Stimulated activated naive CD8-positive, alpha-beta T cell treated with anti-CD3 and anti-CD28 coated beads, Interleukin-15, amount 100 ng/mL, for 72 hours (primary cell): Measurements from ENCODE around the gene FXYD5.
A peak's percentile ranks its signal among the peaks of the same experiment; 100 is the strongest.
"Not testable (repeated sequence)": the region's sequence is repeated elsewhere in the genome, so short reads cannot be mapped to it uniquely, and the experiment has no call there.

ENCODE experiments used
- ATAC-seq: fragments of 150-1000 bp; cut with Tn5 transposase; 2 replicates; pipeline ENCODE4 v1.10.0; 2021; ENCODE audit warnings: mild to moderate bottlenecking, moderate library complexity
- DNase-seq, 2 donors: peaks; one replicate each; pipeline ENCODE4 v3.0.0; 2021 to 2022
- H3K27ac Mint-ChIP-seq, 2 donors: one replicate each; pipeline ENCODE4 v1.8.0; 2022; ENCODE audit warnings: mild to moderate bottlenecking in 2 of 2, mixed read lengths in 2 of 2, moderate library complexity in 2 of 2
- H3K27me3 Mint-ChIP-seq: one replicate; pipeline ENCODE4 v1.8.0; 2022; ENCODE audit warnings: mixed read lengths
- H3K4me1 Mint-ChIP-seq: one replicate; pipeline ENCODE4 v1.8.0; 2022; ENCODE audit warnings: mild to moderate bottlenecking, mixed read lengths
- H3K4me3 Mint-ChIP-seq, 2 donors: one replicate each; pipeline ENCODE4 v1.8.0; 2022; ENCODE audit warnings: mild to moderate bottlenecking in 2 of 2, mixed read lengths in 2 of 2, moderate library complexity in 1 of 2
- H3K9me3 Mint-ChIP-seq, 2 donors: one replicate each; pipeline ENCODE4 v1.8.0; 2022; ENCODE audit warnings: mixed read lengths in 2 of 2

Gene FXYD5

DNA sequence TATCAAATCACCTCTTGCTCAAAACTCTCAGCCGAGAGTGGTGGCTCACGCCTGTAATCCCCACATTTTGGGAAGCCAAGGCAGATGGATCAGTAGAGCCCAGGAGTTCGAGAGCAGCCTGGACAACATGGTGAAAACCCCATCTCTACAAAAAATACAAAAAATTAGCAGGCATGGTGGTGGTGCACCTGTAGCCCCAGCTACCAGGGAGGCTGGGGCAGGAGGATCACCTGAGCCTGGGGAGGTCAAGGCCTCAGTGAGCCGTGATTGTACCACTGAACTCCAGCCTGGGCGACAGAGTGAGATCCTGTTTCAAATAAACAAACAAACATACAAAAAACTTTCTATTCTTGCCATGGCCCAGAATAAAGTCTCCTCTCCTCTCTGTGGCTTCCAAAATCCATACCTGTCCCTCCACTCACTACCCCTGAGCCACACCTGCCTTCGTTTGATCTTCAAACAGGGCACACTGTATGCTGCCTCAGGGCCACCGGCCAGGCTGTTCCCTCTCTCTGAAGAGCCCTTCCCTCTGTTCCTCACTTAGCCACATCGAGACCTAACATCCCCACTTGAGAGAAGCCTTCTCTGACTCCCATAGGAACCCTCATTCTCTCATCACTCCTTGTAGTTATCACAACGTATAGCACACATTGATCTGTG, 26.0 kb upstream of the FXYD5 start:
- Mint-ChIP-seq H3K27ac (no peak overlapping the region), H3K4me1 (peaks cover 17% of the 10 kb centered on the region), H3K9me3 (peaks cover 5 to 15% of the 10 kb centered on the region in 2 donors), H3K27me3 (no peaks in the 10 kb centered on the region), H3K4me3 (no peak overlapping the region)
- DNase-seq, result no peak
- no peak for ATAC-seq

DNA sequence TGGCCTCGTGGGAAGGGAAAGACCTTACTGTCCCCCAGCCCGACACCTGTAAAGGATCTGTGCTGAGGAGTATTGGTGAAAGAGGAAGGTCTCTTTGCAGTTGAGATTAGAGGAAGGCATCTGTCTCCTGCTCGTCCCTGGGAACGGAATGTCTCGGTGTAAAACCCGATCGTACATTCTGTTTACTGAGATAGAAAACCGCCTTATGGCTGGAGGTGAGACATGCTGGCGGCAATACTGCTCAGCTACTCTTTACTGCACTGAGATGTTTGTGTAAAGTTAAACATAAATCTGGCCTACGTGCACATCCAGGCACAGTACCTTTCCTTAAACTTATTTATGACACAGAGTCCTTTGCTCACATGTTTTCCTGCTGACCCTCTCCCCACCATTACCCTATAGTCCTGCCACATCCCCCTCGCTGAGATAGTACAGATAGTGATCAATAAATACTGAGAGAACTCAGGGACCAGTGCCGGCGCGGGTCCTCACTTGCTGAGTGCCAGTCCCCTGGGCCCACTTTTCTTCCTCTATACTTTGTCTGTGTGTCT, 24.7 kb upstream of the FXYD5 start:
- peaks cover 5 to 15% of the 10 kb centered on the region in 2 donors for H3K9me3 Mint-ChIP-seq
- DNase-seq, ATAC-seq, H3K4me1 Mint-ChIP-seq, H3K4me3 Mint-ChIP-seq, H3K27me3 Mint-ChIP-seq, H3K27ac Mint-ChIP-seq: not testable (repeated sequence)

DNA sequence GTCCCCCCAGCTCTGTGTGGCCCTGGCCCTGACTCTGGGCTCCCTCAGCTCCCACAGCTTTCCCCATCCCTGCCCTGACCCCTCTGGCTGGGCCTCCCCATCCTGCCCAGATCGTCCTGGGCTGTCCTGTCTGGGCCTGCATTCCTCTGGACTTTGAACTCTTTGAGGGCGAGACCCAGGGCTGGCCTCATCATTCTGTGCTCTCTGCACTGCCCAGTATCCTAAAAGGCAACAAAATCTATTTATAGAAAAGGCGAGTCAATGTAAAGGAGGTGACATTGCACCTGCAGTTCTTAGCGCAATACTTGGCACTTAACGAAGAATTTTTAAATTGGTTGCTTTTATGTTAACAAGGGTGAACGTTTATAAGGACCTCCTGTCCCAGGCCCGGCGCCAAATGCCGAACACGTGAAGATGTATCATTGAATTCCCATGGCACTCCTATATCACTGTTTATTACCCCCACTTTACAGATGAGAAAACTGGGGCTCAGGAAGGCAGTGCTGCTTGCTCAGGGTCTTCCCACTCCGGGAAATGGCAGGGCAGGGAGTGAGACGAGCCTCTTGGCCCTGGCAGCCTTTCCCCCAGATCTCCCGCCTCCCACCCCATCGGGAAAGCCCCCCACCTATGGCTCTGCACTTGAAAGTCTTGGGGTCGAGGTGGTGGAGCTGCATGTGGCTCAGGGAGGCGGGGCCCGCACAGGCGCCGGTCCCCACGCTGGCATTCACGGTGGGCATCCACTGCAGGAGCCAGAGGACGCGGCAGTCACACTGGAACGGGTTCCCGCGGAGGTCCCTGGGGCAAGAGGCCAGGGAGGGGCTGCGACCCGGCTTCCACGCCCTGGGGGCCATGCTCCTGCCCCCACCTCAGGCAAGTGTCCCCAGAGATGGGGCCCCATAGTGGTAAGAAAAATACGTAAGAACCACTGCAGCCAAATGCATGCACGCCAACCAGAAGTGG, 23.5 kb upstream of the FXYD5 start:
- no peak for DNase-seq
- no peaks in the 10 kb centered on the region for H3K27me3 Mint-ChIP-seq
- H3K4me3 Mint-ChIP-seq, result no peak overlapping the region

DNA sequence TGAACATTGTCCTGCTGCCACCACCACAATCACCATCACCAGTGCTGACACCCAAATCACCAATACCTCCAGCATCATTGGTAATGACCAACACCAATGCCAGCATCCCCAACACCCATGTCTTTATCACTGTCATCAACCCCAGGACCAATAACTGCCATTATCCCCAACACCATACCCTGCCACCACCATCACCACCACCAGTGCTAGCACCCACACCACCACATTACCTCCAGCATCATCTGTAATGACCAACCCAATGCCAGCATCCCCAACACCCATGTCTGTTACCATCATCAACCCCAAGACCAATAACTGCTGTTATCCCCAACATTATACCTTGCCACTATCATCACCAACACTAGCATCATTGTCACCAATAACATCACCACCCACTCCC, 22.3 kb upstream of the FXYD5 start:
- ATAC-seq, result no peak
- no peak for DNase-seq
- no peak overlapping the region for H3K27ac Mint-ChIP-seq
- H3K27me3 Mint-ChIP-seq, result no peaks in the 10 kb centered on the region
- H3K4me3 Mint-ChIP-seq, result no peak overlapping the region
- H3K4me1 Mint-ChIP-seq, result no peaks in the 10 kb centered on the region
- H3K9me3 Mint-ChIP-seq, result peaks cover 5 to 15% of the 10 kb centered on the region in 2 donors

More for the DNA sequence above, 23.5 kb upstream of the FXYD5 start:
- no peak overlapping the region for H3K27ac Mint-ChIP-seq
- peaks cover 5 to 15% of the 10 kb centered on the region in 2 donors for H3K9me3 Mint-ChIP-seq
- H3K4me1 Mint-ChIP-seq, result no peaks in the 10 kb centered on the region
- ATAC-seq, result no peak

DNA sequence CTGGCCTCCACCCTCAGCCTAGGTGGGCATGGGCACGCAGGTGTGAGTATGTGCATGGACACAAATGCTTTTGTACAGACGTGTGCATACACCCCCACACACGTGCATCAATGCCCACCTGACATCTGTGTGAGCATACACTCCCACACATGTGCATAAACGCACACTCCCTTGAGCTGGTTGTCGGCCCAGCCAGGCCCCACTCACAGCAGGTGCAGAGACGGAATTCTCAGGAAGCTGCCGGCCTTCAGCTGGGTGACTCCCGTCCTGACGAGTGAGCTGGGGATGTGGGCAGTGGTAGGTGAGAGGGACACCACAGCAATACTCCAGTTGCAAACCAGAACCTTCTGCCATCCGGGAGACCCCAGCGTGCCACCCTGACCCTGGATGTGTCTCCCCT, 20.7 kb upstream of the FXYD5 start:
- H3K9me3 Mint-ChIP-seq, result peaks cover 5 to 15% of the 10 kb centered on the region in 2 donors
- no peaks in the 10 kb centered on the region for H3K4me1 Mint-ChIP-seq
- H3K4me3 Mint-ChIP-seq, result no peak overlapping the region
- no peak for DNase-seq
- ATAC-seq, result no peak
- H3K27ac Mint-ChIP-seq, result no peak overlapping the region
- H3K27me3 Mint-ChIP-seq, result peaks cover 9% of the 10 kb centered on the region

DNA sequence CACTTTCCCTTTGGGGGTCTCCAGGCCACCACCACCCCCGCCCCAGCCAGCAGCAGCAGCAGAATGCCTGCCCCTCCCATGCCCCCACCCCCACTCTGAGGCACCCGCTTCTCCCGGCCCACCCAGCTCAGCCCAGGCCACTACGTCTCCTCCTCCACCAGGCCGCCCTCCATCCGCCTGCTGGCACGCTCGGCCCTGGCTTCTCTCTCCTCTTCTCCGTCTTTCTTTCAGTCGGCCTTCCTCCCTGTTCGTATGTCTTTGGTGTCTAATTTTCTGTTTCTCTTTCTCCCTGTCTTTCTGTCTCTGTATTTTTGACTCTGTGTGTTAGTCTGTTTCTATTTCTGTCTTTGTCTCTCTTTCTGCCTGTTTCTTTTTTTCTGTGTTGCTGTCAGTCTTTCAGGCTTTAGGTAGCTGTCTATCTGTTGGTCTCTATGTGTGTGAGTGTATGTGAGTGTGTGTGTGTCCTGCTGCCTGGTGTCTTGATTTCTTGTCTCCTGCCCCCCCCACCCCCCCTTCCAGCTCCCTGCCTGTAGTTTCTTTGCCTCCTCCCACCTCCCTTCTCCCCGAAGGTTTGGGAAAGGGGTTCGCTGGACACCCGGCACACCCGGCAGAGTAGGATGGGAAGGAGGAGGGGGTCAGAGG, 19.8 kb upstream of the FXYD5 start, which contains the start of gene LGI4:
LGI4 (minus strand) TSS at position 459 of the 642 bp plus-strand sequence; CDS start at position 80, 379 bp downstream.
- no peak within 1 kb of the TSS for H3K4me3 Mint-ChIP-seq
- no peak for DNase-seq
- no peak for ATAC-seq
- peaks cover 9% of the 10 kb centered on the region for H3K27me3 Mint-ChIP-seq
- H3K4me1 Mint-ChIP-seq, result no peaks in the 10 kb centered on the region
- H3K27ac Mint-ChIP-seq, result peak within 1 kb of the TSS in 1 of 2 donors; percentile 1
- peaks cover 5 to 15% of the 10 kb centered on the region in 2 donors for H3K9me3 Mint-ChIP-seq

DNA sequence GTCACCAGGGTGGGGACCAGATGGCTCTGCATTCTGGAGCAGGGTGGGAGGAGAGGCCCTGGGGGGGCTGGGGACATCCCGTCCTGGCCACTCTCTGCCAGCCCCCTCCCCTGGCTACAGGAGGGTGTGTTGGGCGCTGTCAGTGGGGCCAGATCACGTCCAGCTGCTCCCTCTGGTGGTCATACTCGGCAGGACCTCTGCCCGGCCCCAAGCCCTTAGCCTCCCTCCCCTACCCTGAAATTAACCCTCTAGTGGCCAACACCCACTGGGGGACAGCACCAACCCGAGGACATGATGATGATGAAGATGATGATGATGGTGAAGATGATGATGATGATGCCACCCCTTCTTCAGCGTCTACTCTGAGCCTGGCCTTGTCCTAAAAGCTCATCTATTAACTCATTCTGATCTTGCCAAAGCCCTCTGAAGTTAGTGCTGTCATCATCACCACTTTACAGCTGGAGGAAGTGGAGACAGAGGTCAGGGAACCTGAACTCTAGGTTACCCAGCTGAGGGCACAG, 19.1 kb upstream of the FXYD5 start:
- Mint-ChIP-seq H3K4me1 (no peaks in the 10 kb centered on the region), H3K27ac (no peak overlapping the region), H3K27me3 (peaks cover 9% of the 10 kb centered on the region), H3K4me3 (no peak overlapping the region), H3K9me3 (peaks cover 5 to 15% of the 10 kb centered on the region in 2 donors)
- ATAC-seq (peak; percentile 90), DNase-seq (peak; percentile 75 to 80)

DNA sequence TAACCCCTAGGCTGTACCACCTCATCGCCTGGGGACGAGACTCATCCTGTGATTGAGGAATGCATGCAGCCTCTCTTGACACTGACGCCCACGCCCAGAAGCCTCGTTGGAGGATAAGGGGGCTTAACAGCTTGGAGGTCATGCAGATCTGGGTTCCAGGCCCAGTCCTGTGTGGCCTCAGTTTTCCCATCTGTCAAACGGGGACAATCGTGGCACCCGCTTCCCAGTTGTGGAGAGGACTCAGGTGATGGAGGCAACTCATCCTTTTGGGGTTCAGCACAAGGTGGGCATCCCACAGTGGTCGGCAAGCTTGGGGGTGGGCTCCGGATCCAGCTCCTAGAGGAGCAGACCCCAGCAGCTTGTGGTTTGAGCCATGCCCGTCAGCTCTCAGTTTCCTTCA, 18.3 kb upstream of the FXYD5 start:
- H3K4me3 Mint-ChIP-seq, result no peak overlapping the region
- no peak overlapping the region for H3K27ac Mint-ChIP-seq
- H3K4me1 Mint-ChIP-seq, result peaks cover 7% of the 10 kb centered on the region
- ATAC-seq (no peak), DNase-seq (no peak)
- peaks cover 5 to 15% of the 10 kb centered on the region in 2 donors for H3K9me3 Mint-ChIP-seq
- peaks cover 9% of the 10 kb centered on the region for H3K27me3 Mint-ChIP-seq

DNA sequence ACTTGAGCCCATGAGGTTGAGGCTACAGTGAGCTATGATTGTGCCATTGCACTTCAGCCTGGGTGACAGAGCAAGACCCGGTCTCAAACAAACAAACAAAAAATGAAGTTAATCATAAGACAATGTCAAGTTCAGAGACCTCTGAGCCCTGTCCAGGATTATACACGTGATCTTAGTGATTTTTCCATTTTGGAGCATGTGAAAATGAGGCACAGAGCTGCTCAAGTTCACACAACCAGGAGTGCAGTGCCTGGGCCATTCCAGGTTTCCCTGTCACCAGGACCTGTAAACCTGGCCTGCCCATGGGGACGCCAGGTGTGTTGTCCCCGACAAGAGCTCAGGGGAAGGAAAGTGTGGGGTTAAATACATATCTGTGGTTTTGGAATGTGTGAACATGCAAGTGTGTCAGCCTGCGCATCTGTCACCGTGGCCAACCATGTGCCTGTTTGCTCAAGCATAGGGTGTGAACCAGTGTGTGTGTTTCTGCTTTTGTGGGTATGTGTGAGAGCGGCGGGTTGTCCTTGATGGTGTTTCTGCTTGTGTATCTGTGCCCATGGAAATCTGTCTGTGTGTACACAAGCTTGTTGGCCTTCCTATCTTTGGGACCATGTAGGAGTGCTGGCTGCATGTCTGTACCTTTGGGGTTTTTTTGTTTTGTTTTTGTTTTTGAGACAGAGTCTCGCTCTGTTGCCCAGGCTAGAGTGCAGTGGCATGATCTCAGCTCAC, 17.4 kb upstream of the FXYD5 start:
- no peak for DNase-seq
- Mint-ChIP-seq H3K4me3 (no peak overlapping the region), H3K4me1 (peaks cover 16% of the 10 kb centered on the region), H3K27ac (no peak overlapping the region), H3K27me3 (peaks cover 9% of the 10 kb centered on the region), H3K9me3 (peaks cover 5 to 13% of the 10 kb centered on the region in 2 donors)
- ATAC-seq, result no peak

DNA sequence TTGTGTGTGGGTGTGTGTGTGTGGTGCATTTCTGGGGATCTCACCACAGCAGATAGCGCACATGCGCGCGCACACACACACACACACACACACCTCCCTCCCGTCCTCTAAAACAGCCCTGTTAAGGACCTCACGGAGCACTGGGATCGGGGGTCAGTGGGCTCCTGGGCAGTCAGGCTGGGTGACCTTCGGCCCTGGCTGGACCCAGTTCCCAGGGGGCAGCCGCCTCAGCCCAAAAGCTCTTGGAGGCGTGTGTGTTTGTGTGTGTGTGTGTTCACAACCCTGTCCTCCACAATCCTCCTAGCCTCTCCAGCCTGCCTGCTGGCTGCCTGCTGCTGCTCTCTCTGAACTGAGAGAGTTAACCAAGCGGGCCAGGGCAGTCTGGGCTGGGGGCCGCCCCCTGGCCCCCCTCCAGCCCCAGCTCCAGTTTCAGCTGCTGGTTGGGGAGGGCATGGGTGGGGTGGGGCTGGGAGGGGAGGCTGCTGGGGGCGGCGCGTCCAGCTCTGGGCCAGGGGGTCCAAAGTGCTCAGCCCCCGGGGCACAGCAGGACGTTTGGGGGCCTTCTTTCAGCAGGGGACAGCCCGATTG, 16.1 kb upstream of the FXYD5 start, which contains the start of gene FXYD1:
FXYD1 (plus strand) TSS at position 520 of the 588 bp plus-strand sequence. CDS start 1,256 bp downstream, outside the sequence.
- Mint-ChIP-seq H3K4me3 (no peak within 1 kb of the TSS), H3K4me1 (peaks cover 27% of the 10 kb centered on the region), H3K27ac (no peak within 1 kb of the TSS), H3K9me3 (peaks cover 0 to under 1% of the 10 kb centered on the region in 2 donors), H3K27me3 (peaks cover 11% of the 10 kb centered on the region)
- ATAC-seq (no peak), DNase-seq (no peak)

DNA sequence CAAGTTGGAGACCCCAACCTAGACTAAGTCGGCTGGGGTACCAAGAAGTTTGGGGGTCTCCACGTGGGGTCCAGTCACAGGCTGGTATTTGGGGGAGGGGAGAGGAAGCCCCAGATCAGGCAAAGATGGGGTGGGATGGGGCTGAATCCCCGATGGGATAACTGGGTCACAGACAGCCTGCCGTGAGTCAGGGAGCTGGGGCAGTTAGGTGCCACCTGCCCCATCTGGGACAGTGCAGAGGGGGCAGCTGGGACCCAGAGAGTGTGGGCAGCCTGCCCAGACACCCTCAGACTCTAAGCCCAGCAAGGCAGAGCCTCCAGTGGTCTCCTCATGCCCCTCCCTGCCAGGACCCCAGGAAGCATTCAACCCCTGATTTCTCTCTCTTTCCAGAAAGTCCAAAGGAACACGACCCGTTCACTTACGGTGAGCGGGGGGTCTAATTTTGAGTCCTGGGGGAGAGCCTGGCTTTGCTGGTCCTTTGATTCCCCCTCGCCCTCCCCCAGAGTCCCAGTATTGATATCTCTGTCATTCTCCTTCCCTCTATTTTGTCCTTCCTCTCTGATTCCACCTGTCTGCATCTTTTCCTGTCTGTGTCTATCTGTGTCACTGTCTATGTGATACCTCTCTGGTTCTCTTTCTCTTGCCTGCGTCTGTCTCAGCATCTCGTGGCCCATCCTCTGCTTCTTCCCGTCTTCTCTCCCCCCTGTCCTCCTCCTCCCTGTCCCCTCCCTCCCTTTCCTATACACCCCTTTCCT, 14.2 kb upstream of the FXYD5 start:
- no peak overlapping the region for H3K27ac Mint-ChIP-seq
- peaks cover 46% of the 10 kb centered on the region for H3K4me1 Mint-ChIP-seq
- H3K4me3 Mint-ChIP-seq, result peak overlapping the region in 1 of 2 donors; percentile 59
- no peaks in the 10 kb centered on the region for H3K9me3 Mint-ChIP-seq
- DNase-seq (no peak), ATAC-seq (no peak)
- peaks cover 19% of the 10 kb centered on the region for H3K27me3 Mint-ChIP-seq

DNA sequence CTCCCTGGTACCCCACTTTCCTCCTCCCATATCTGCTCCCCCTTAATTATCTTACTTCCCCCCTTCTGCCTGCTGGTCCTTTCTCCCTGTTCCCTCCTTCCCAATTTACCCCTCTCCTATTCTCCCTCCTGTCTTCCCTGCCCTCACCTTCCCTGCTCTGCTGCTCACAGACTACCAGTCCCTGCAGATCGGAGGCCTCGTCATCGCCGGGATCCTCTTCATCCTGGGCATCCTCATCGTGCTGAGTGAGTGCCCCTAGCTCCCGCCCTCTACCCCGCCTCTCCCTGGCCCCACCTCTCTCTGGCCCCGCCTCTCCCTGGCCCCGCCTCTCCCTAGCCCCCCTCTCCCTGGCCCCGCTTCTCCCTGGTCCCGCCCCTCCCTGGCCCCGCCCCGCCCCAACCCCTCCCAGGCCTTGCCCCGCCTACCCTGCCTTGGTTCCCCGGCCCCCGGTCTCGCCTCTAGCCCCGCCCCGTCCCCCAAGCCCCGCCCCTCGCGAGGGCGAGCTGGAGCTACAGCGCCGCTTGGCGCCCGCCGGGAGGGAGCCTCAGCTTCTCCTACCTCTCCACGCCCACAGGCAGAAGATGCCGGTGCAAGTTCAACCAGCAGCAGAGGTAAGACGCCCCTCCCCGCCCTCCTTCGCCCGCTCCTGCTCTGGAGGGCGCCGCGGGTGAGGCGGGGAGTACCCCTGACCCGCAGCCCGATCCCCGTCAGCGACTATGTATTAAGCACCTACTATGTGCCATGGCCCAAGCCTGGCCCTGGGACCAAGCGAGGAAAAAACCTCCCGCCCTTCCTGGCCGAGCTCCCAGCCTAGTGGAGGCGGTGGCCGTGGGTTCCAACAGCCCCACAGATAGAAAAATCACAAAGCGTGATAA, 13.3 kb upstream of the FXYD5 start:
- peak; percentile 95 for DNase-seq
- Mint-ChIP-seq H3K4me3 (peak overlapping the region; percentile 81 to 86), H3K9me3 (no peaks in the 10 kb centered on the region), H3K27me3 (peaks cover 19% of the 10 kb centered on the region), H3K27ac (peak overlapping the region; percentile 63 to 79), H3K4me1 (peaks cover 46% of the 10 kb centered on the region)
- ATAC-seq, result peak; percentile 86
